ENCODE data around the gene CLCN6.

DNA sequence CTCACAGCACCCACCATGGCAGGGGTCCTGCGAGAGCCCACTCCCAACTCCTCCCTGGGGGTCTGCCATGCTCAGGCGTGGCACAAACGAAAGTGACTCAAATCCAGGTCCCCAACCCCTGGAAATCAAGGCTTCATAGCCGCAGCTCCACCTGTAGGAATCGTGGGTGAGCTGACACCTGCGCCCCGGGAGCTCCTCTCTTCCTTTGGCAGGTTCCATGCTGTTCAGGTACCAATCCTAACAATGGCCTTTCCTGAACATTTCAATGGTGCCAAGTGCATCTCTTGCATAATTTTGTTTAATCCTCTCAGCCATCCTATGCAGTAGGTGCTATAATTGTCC, 81.6 kb downstream of the CLCN6 start:
- TF ChIP-seq CTCF (conservative IDR thresholded peaks at IDR 0.05) (no peak), ZFX (IDR thresholded peaks at IDR 0.05) (no peak)

Measured in C4-2B (cell line).